ENCODE data around the gene CBLN3.

GRCh38 chr14:24439830-24440605 lies 10.6 kb upstream of the CBLN3 start:
- no peak for TF ChIP-seq CTCF (IDR thresholded peaks at IDR 0.05; ENCODE audit: poor library complexity, severe bottlenecking)
- TF ChIP-seq SMC3 (conservative IDR thresholded peaks at IDR 0.05; ENCODE audit: poor library complexity): no peak
- TF ChIP-seq RAD21 (conservative IDR thresholded peaks at IDR 0.05): no peak
